ENCODE measurements around the gene PARPBP. TPM values are rescaled to one million over a fixed set of nuclear protein-coding genes. Genes with fewer than 3 reads are reported as not detected.
"Not testable (repeated sequence)": the region's sequence is repeated elsewhere in the genome, so short reads cannot be mapped to it uniquely, and the experiment has no call there.

PARPBP gene
- polyA plus RNA-seq, 3 donors = 0.68 to 1.8 (median 1.6) TPM

DNA sequence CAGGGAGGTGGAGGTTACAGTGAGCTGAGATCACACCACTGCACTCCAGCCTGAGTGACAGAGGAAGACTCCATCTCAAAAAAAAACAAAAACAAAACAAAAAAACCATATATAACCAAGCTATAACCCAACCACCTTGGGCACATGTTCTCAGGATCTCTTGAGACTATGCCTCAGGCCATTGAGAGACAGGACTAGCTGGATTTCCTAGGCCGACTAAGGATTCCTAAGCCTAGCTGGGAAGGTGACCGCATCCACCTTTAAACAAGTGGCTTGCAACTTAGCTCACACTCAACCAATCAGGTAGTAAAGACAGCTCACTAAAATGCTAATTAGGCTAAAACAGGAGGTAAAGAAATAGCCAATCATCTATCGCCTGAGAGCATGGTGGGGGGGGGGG lies 35.2 kb downstream of the PARPBP start:
- H3K4me2 ChIP-seq (replicated peaks; ENCODE audit: extremely low read depth, low read length, poor library complexity, severe bottlenecking); H3K9me3 Mint-ChIP-seq; H3K27ac Mint-ChIP-seq; intact Hi-C loops (cut with micrococcal nuclease); H3K4me3 ChIP-seq (replicated peaks in 1 of 3; ENCODE audit: low read depth in 2 of 3, low read length in 3 of 3); H3K4me1 ChIP-seq (ENCODE audit: control insufficient read depth in 1 of 2, insufficient read depth in 2 of 2, low read length in 2 of 2); H3K27ac ChIP-seq (ENCODE audit: low read depth in 1 of 2, low read length in 2 of 2); H4K20me1 ChIP-seq (ENCODE audit: insufficient read depth, low read length); H3K9ac ChIP-seq (ENCODE audit: insufficient read depth, low read length, poor library complexity, severe bottlenecking); H2AFZ ChIP-seq (ENCODE audit: insufficient read depth, low read depth, low read length, poor library complexity, severe bottlenecking); H3K27me3 Mint-ChIP-seq (ENCODE audit: low read depth in 3 of 3); H3K4me1 Mint-ChIP-seq; H3K9me3 ChIP-seq (replicated peaks in 1 of 2; ENCODE audit: control insufficient read depth in 1 of 2, insufficient read depth in 1 of 2, low read length in 2 of 2); DNase-seq; H3K79me2 ChIP-seq (ENCODE audit: insufficient read depth, low read length); H3K4me3 Mint-ChIP-seq; H3K27me3 ChIP-seq (ENCODE audit: control insufficient read depth in 2 of 2, insufficient read depth in 2 of 2, low read length in 2 of 2): not testable (repeated sequence)
- peaks cover 8 to 43% of the 10 kb centered on the region in 2 donors for H3K36me3 ChIP-seq (replicated peaks in 1 of 2; ENCODE audit: control insufficient read depth in 1 of 2, insufficient read depth in 2 of 2, low read length in 2 of 2)
- WGBS (ENCODE audit: insufficient coverage) = 100% methylated on average over 1 of the region's 3 CpGs
- H3K36me3 Mint-ChIP-seq = peaks cover 38 to 40% of the 10 kb centered on the region in 2 donors

DNA sequence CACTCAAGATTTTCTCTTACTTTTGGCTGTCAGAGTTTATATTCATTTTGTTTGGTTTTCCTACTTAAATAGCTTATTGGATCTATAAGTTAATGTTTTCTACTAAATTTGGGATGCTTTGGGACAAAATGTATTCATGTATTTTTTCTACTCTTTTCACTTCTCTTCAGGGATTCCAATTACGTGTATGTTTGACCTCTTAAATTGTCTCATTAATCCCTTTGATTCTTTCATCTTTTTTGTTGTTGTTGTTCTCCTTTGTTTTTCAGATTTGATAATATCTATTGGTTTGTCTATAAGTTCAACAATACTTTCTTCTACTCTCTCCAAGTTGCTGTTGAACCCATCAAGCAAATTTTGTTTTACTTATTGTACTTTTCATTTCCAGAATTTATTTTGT lies 43.4 kb downstream of the PARPBP start:
- no peaks in the 10 kb centered on the region for H3K27me3 Mint-ChIP-seq (ENCODE audit: low read depth in 3 of 3)
- H3K27me3 ChIP-seq (ENCODE audit: control insufficient read depth in 2 of 2, insufficient read depth in 2 of 2, low read length in 2 of 2) = no peaks in the 10 kb centered on the region
- no peaks in the 10 kb centered on the region for H3K9me3 ChIP-seq (replicated peaks in 1 of 2; ENCODE audit: control insufficient read depth in 1 of 2, insufficient read depth in 1 of 2, low read length in 2 of 2)
- no peaks in the 10 kb centered on the region for H3K9me3 Mint-ChIP-seq
- no peak overlapping the region for H3K4me3 ChIP-seq (replicated peaks in 1 of 3; ENCODE audit: low read depth in 2 of 3, low read length in 3 of 3)
- H3K4me1 Mint-ChIP-seq = peaks cover 5% of the 10 kb centered on the region
- WGBS (ENCODE audit: insufficient coverage) = no CpG with 5 or more reads among the region's 1 CpG
- H3K9ac ChIP-seq (ENCODE audit: insufficient read depth, low read length, poor library complexity, severe bottlenecking) = no peak overlapping the region
- H3K4me2 ChIP-seq (replicated peaks; ENCODE audit: extremely low read depth, low read length, poor library complexity, severe bottlenecking) = no peak overlapping the region
- H3K36me3 ChIP-seq (replicated peaks in 1 of 2; ENCODE audit: control insufficient read depth in 1 of 2, insufficient read depth in 2 of 2, low read length in 2 of 2) = peaks cover 14 to 16% of the 10 kb centered on the region in 2 donors
- intact Hi-C loops (cut with micrococcal nuclease) = no loop called here
- TF ChIP-seq, protein P1, sequence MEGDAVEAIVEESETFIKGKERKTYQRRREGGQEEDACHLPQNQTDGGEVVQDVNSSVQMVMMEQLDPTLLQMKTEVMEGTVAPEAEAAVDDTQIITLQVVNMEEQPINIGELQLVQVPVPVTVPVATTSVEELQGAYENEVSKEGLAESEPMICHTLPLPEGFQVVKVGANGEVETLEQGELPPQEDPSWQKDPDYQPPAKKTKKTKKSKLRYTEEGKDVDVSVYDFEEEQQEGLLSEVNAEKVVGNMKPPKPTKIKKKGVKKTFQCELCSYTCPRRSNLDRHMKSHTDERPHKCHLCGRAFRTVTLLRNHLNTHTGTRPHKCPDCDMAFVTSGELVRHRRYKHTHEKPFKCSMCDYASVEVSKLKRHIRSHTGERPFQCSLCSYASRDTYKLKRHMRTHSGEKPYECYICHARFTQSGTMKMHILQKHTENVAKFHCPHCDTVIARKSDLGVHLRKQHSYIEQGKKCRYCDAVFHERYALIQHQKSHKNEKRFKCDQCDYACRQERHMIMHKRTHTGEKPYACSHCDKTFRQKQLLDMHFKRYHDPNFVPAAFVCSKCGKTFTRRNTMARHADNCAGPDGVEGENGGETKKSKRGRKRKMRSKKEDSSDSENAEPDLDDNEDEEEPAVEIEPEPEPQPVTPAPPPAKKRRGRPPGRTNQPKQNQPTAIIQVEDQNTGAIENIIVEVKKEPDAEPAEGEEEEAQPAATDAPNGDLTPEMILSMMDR (IDR thresholded peaks at IDR 0.05) = no peak
- no peaks in the 10 kb centered on the region for H3K79me2 ChIP-seq (ENCODE audit: insufficient read depth, low read length)
- no peaks in the 10 kb centered on the region for H4K20me1 ChIP-seq (ENCODE audit: insufficient read depth, low read length)
- H3K36me3 Mint-ChIP-seq = peaks cover 21 to 42% of the 10 kb centered on the region in 2 donors
- no peaks in the 10 kb centered on the region for H3K4me1 ChIP-seq (ENCODE audit: control insufficient read depth in 1 of 2, insufficient read depth in 2 of 2, low read length in 2 of 2)
- H3K27ac Mint-ChIP-seq = no peak overlapping the region
- H3K4me3 Mint-ChIP-seq = no peak overlapping the region
- H3K27ac ChIP-seq (ENCODE audit: low read depth in 1 of 2, low read length in 2 of 2) = no peak overlapping the region
- no peak overlapping the region for H2AFZ ChIP-seq (ENCODE audit: insufficient read depth, low read depth, low read length, poor library complexity, severe bottlenecking)
- no peak for DNase-seq
